Measurements from ENCODE around the gene PKIB. TPM values are rescaled to one million over a fixed set of nuclear protein-coding genes. Genes with fewer than 3 reads are reported as not detected.

PKIB gene
- total RNA-seq, 4 donors from 2014 or later = 1.2 to 2.2 TPM; not detected in 2

DNA sequence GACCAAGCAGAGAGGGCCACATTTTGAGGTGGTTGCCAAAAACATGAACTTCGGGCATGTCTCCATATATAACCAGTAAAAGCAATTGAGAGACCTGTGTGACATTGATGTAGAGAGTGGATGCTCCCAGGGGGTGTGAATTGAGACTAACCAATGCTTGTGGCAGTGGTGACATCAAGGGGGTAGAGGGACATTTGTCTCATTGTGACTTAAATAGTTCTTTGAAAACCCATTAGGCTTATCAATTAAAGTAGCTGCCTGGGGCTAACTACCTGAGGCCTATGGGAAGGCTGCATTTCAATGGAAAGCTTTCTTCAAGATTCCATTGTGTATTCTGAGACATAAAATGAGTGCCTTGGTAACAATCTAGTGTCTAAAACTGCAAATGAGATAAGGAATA lies 87.3 kb downstream of the PKIB start:
- H3K27ac ChIP-seq (replicated peaks in 1 of 4) = no peak overlapping the region
- TF ChIP-seq POLR2A (IDR thresholded peaks at IDR 0.05; ENCODE audit: low read depth) (no peak), POLR2AphosphoS5 (IDR thresholded peaks at IDR 0.05) (no peak), EP300 (IDR thresholded peaks at IDR 0.05) (no peak)
- TF ChIP-seq, protein P1, sequence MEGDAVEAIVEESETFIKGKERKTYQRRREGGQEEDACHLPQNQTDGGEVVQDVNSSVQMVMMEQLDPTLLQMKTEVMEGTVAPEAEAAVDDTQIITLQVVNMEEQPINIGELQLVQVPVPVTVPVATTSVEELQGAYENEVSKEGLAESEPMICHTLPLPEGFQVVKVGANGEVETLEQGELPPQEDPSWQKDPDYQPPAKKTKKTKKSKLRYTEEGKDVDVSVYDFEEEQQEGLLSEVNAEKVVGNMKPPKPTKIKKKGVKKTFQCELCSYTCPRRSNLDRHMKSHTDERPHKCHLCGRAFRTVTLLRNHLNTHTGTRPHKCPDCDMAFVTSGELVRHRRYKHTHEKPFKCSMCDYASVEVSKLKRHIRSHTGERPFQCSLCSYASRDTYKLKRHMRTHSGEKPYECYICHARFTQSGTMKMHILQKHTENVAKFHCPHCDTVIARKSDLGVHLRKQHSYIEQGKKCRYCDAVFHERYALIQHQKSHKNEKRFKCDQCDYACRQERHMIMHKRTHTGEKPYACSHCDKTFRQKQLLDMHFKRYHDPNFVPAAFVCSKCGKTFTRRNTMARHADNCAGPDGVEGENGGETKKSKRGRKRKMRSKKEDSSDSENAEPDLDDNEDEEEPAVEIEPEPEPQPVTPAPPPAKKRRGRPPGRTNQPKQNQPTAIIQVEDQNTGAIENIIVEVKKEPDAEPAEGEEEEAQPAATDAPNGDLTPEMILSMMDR (IDR thresholded peaks at IDR 0.05) = no peak

DNA sequence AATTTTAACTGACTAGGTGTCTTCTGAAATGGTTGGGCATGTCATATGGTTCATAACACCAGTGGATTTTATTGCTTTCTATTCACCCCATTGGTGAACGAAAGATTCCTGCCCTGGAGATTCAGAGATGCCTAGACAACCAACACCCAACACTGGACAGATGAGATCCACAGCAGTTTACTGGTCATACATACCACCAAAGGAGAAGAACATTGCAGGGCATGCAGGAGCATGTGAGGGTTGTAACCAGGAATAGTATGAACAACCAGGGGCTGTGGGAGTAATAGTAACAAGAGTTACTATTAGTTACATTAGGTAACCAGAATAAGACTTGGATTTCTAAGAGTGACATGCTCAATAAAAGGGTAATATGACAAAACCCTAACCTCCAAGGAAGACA lies 91.5 kb downstream of the PKIB start:
- H3K9me3 ChIP-seq = no peaks in the 10 kb centered on the region
- no peaks in the 10 kb centered on the region for H3K4me1 ChIP-seq
- no peaks in the 10 kb centered on the region for H3K27me3 ChIP-seq
- 100% methylated on average over 1 of the region's 1 CpG for WGBS
- TF ChIP-seq POLR2A (IDR thresholded peaks at IDR 0.05; ENCODE audit: low read depth) = no peak
- TF ChIP-seq, protein P1 (IDR thresholded peaks at IDR 0.05) = no peak
- TF ChIP-seq EP300 (IDR thresholded peaks at IDR 0.05) = no peak
- no peak for TF ChIP-seq POLR2AphosphoS5 (IDR thresholded peaks at IDR 0.05)
- no peak overlapping the region for H3K27ac ChIP-seq (replicated peaks in 1 of 4)
- intact Hi-C loops (cut with DNase I) = no loop called here
- H3K4me3 ChIP-seq = no peak overlapping the region
- no peaks in the 10 kb centered on the region for H3K36me3 ChIP-seq
- DNase-seq (ENCODE audit: extremely low spot score) = no peak

More for the DNA sequence above, 87.3 kb downstream of the PKIB start:
- DNase-seq (ENCODE audit: extremely low spot score) = no peak
- intact Hi-C loops (cut with DNase I) = no loop called here
- Histone ChIP-seq H3K4me3 (no peak overlapping the region), H3K4me1 (no peaks in the 10 kb centered on the region), H3K27me3 (no peaks in the 10 kb centered on the region), H3K9me3 (no peaks in the 10 kb centered on the region), H3K36me3 (no peaks in the 10 kb centered on the region)
- WGBS = 77% methylated on average over 1 of the region's 1 CpG

GRCh38 chr6:122702841-122703240 lies 92.6 kb downstream of the PKIB start:
- Histone ChIP-seq H3K4me3 (no peak overlapping the region), H3K9me3 (no peaks in the 10 kb centered on the region), H3K36me3 (no peaks in the 10 kb centered on the region), H3K4me1 (no peaks in the 10 kb centered on the region), H3K27ac (replicated peaks in 1 of 4) (no peak overlapping the region), H3K27me3 (no peaks in the 10 kb centered on the region)
- 80% methylated on average over 3 of the region's 3 CpGs for WGBS
- TF ChIP-seq, protein P1 (IDR thresholded peaks at IDR 0.05) = no peak
- TF ChIP-seq POLR2A (IDR thresholded peaks at IDR 0.05; ENCODE audit: low read depth) = no peak
- TF ChIP-seq POLR2AphosphoS5 (IDR thresholded peaks at IDR 0.05) = no peak
- no peak for TF ChIP-seq EP300 (IDR thresholded peaks at IDR 0.05)
- intact Hi-C loops (cut with DNase I) = no loop called here
- DNase-seq (ENCODE audit: extremely low spot score) = no peak

GRCh38 chr6:122704066-122704465 lies 93.9 kb downstream of the PKIB start:
- H3K27me3 ChIP-seq = no peaks in the 10 kb centered on the region
- no peaks in the 10 kb centered on the region for H3K9me3 ChIP-seq
- H3K4me3 ChIP-seq = no peak overlapping the region
- no peak for DNase-seq (ENCODE audit: extremely low spot score)
- intact Hi-C loops (cut with DNase I) = no loop called here
- H3K4me1 ChIP-seq = no peaks in the 10 kb centered on the region
- WGBS = 87% methylated on average over 4 of the region's 4 CpGs
- no peaks in the 10 kb centered on the region for H3K36me3 ChIP-seq
- H3K27ac ChIP-seq (replicated peaks in 1 of 4) = no peak overlapping the region
- TF ChIP-seq, protein P1 (IDR thresholded peaks at IDR 0.05) = no peak
- TF ChIP-seq POLR2AphosphoS5 (IDR thresholded peaks at IDR 0.05) (no peak), EP300 (IDR thresholded peaks at IDR 0.05) (no peak), POLR2A (IDR thresholded peaks at IDR 0.05; ENCODE audit: low read depth) (no peak)

DNA sequence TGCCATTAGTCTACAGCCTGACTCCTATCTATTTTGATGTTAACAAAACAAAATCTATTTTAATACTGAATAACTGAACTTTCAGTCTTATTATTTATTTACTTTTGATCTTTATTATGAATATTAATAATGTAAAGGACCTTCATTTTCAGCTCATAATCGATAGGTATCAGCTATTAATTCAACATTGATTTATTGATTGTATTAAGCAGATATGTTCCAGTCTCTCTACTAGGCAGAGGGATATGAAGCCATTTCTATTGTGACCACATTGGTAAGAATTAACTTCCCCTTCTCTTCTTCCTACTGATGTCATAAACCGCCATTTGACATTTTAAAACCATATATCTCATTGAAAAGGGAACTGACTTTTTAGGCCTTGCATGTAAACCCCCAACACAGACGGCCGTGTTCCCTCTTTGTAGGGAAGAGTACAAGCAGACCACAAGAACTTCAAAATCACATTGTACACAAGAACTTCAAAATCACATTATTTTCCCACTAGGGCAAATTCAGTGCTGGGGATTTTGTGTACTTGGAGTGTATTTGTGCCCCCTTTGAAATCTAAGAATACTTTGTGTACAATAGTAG lies 99.8 kb downstream of the PKIB start:
- Histone ChIP-seq H3K4me1 (no peaks in the 10 kb centered on the region), H3K27ac (replicated peaks in 1 of 4) (no peak overlapping the region), H3K27me3 (peaks cover 0 to 4% (median 0%) of the 10 kb centered on the region in 4 donors), H3K4me3 (no peak overlapping the region), H3K36me3 (no peaks in the 10 kb centered on the region), H3K9me3 (no peaks in the 10 kb centered on the region)
- WGBS = 57% methylated on average over 4 of the region's 4 CpGs
- DNase-seq (ENCODE audit: extremely low spot score) = no peak
- TF ChIP-seq POLR2A (IDR thresholded peaks at IDR 0.05; ENCODE audit: low read depth) (no peak), POLR2AphosphoS5 (IDR thresholded peaks at IDR 0.05) (no peak), EP300 (IDR thresholded peaks at IDR 0.05) (no peak)
- TF ChIP-seq, protein P1 (IDR thresholded peaks at IDR 0.05) = no peak
- intact Hi-C loops (cut with DNase I) = no loop called here

Data from esophagus muscularis mucosa (tissue), 4 donors.